ENCODE results near the gene UBE2D2. TPM values are rescaled to one million over a fixed set of nuclear protein-coding genes. Genes with fewer than 3 reads are reported as not detected.

The UBE2D2 gene
- polyA plus RNA-seq, 2 of the 4 experiments (the other 2 are of a cell fraction): 74.8 to 115 TPM

GRCh38 chr5:139664086-139664693, 103.1 kb downstream of the UBE2D2 start:
- CTCF ChIA-PET: interaction anchor here (1.0 to 4.6 kb wide), 4 partner anchors 13 to 101 kb away, joined by 4 to 14 read pairs (median 10); no protein-coding TSS in a partner anchor
- Histone ChIP-seq H3K4me2 (0 out of 3 replicates have a peak overlapping the region, but pooled peaks have one; percentile 15), H3K27ac (peak overlapping the region in 1 of 2 experiments; percentile 98; a peak in 4 of 6 replicates), H3K9me3 (no peaks in the 10 kb centered on the region), H3K4me1 (peaks cover 73% of the 10 kb centered on the region), H3K4me3 (no peak overlapping the region)
- POLR2A ChIA-PET: interaction anchor here (0.6 kb wide), 1 partner anchor 12 kb away, joined by 3 read pairs; no protein-coding TSS in a partner anchor
- FAIRE-seq (no peak), ATAC-seq (no peak), DNase-seq (ENCODE audit: low read depth in 1 of 2, low spot score in 1 of 2) (no peak)
- TF ChIP-seq CTCF (IDR thresholded peaks at IDR 0.05) (no peak), CEBPB (IDR thresholded peaks at IDR 0.05) (no peak), FOSL2 (IDR thresholded peaks at IDR 0.05) (no peak), FOSL2 (CRISPR knock-in tag; IDR thresholded peaks at IDR 0.05) (no peak), EP300 (IDR thresholded peaks at IDR 0.05) (no peak), HEYL (CRISPR knock-in tag; IDR thresholded peaks at IDR 0.05) (no peak), HOXB5 (CRISPR knock-in tag; IDR thresholded peaks at IDR 0.05) (no peak), BHLHE40 (IDR thresholded peaks at IDR 0.05; ENCODE audit: low read depth, low read length) (no peak)
- WGBS (ENCODE audit: missing lambda C conversion rate): 83% methylated on average over 5 of the region's 9 CpGs

GRCh38 chr5:139664727-139665351, 103.7 kb downstream of the UBE2D2 start:
- 0 out of 2 replicates have a peak, but pooled peaks have one; percentile 21 for TF ChIP-seq KDM1A (IDR thresholded peaks at IDR 0.05; ENCODE audit: low read depth)
- no peak for TF ChIP-seq BHLHE40 (IDR thresholded peaks at IDR 0.05; ENCODE audit: low read depth, low read length)
- no peak for TF ChIP-seq ZNF302 (CRISPR knock-in tag; IDR thresholded peaks at IDR 0.05)
- TF ChIP-seq RARB (CRISPR knock-in tag; IDR thresholded peaks at IDR 0.05): no peak
- no peak for TF ChIP-seq SREBF2 (IDR thresholded peaks at IDR 0.05)
- peak overlapping the region in 1 of 2 experiments; percentile 98; a peak in 4 of 6 replicates for H3K27ac ChIP-seq

DNA sequence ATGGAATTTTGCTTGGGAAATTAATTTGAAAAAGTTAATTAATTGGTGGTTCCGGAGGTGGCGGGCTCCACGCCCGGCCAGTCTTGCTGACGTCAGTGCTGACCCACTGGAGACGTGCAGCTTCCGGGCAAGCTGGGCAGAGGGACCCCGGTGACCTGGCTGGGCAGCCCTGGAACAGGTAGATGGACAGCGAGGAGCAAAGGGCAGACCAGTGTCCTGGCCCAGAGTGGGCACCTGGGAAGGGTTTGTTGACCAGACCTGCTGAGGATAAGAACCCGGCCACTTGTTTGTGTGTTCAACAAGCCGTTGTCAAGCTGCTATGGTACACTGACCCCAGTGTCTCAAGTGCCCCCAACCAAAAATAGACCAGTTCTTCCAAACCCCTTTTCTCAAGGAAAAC, 104.5 kb downstream of the UBE2D2 start:
- DNase-seq (ENCODE audit: low read depth in 1 of 2, low spot score in 1 of 2) (no peak), ATAC-seq (no peak), FAIRE-seq (no peak)
- CTCF ChIA-PET: interaction anchor here (0.5 to 4.6 kb wide), 8 partner anchors 11 to 226 kb away, joined by 3 to 14 read pairs (median 5); partner anchors contain the start of gene DNAJC18
- Histone ChIP-seq H3K4me2 (no peak overlapping the region), H3K27ac (0 out of 6 replicates have a peak overlapping the region, but pooled peaks of 1 of the 2 experiments have one; percentile 7), H3K9me3 (no peaks in the 10 kb centered on the region), H3K4me3 (no peak overlapping the region), H3K4me1 (peaks cover 59% of the 10 kb centered on the region)
- 87% methylated on average over 10 of the region's 11 CpGs for WGBS (ENCODE audit: missing lambda C conversion rate)
- TF ChIP-seq, protein P1, sequence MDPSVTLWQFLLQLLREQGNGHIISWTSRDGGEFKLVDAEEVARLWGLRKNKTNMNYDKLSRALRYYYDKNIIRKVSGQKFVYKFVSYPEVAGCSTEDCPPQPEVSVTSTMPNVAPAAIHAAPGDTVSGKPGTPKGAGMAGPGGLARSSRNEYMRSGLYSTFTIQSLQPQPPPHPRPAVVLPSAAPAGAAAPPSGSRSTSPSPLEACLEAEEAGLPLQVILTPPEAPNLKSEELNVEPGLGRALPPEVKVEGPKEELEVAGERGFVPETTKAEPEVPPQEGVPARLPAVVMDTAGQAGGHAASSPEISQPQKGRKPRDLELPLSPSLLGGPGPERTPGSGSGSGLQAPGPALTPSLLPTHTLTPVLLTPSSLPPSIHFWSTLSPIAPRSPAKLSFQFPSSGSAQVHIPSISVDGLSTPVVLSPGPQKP (IDR thresholded peaks at IDR 0.05; ENCODE audit: low read depth, low read length): no peak
- POLR2A ChIA-PET: no interaction called here

More at GRCh38 chr5:139664727-139665351, 103.7 kb downstream of the UBE2D2 start:
- FAIRE-seq (no peak), ATAC-seq (no peak), DNase-seq (ENCODE audit: low read depth in 1 of 2, low spot score in 1 of 2) (no peak)
- POLR2A ChIA-PET: no interaction called here
- 92% methylated on average over 9 of the region's 15 CpGs for WGBS (ENCODE audit: missing lambda C conversion rate)
- CTCF ChIA-PET: interaction anchor here (0.9 to 4.6 kb wide), 5 partner anchors 10 to 226 kb away, joined by 3 to 14 read pairs (median 8); partner anchors contain the start of gene DNAJC18
- no peak overlapping the region for H3K4me2 ChIP-seq
- H3K4me3 ChIP-seq: no peak overlapping the region
- no peaks in the 10 kb centered on the region for H3K9me3 ChIP-seq
- H3K4me1 ChIP-seq: peaks cover 67% of the 10 kb centered on the region

- H3K4me2 ChIP-seq: no peak overlapping the region
- H3K4me3 ChIP-seq: no peak overlapping the region
- H3K27ac ChIP-seq: peak overlapping the region in 1 of 2 experiments; percentile 98; a peak in 2 of 6 replicates
- CTCF ChIA-PET: interaction anchor here (1.0 to 4.6 kb wide), 7 partner anchors 24 to 99 kb away, joined by 3 to 14 read pairs (median 4); no protein-coding TSS in a partner anchor
- POLR2A ChIA-PET: no interaction called here
- no peak for FAIRE-seq
- no peaks in the 10 kb centered on the region for H3K9me3 ChIP-seq
- ATAC-seq: peak in 1 of 2 experiments; percentile 10; a peak in 1 of 6 replicates
- no peak for DNase-seq (ENCODE audit: low read depth in 1 of 2, low spot score in 1 of 2)
- WGBS (ENCODE audit: missing lambda C conversion rate): 86% methylated on average over 7 of the region's 7 CpGs
- peaks cover 53% of the 10 kb centered on the region for H3K4me1 ChIP-seq
- TF ChIP-seq, protein P2, sequence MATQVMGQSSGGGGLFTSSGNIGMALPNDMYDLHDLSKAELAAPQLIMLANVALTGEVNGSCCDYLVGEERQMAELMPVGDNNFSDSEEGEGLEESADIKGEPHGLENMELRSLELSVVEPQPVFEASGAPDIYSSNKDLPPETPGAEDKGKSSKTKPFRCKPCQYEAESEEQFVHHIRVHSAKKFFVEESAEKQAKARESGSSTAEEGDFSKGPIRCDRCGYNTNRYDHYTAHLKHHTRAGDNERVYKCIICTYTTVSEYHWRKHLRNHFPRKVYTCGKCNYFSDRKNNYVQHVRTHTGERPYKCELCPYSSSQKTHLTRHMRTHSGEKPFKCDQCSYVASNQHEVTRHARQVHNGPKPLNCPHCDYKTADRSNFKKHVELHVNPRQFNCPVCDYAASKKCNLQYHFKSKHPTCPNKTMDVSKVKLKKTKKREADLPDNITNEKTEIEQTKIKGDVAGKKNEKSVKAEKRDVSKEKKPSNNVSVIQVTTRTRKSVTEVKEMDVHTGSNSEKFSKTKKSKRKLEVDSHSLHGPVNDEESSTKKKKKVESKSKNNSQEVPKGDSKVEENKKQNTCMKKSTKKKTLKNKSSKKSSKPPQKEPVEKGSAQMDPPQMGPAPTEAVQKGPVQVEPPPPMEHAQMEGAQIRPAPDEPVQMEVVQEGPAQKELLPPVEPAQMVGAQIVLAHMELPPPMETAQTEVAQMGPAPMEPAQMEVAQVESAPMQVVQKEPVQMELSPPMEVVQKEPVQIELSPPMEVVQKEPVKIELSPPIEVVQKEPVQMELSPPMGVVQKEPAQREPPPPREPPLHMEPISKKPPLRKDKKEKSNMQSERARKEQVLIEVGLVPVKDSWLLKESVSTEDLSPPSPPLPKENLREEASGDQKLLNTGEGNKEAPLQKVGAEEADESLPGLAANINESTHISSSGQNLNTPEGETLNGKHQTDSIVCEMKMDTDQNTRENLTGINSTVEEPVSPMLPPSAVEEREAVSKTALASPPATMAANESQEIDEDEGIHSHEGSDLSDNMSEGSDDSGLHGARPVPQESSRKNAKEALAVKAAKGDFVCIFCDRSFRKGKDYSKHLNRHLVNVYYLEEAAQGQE (IDR thresholded peaks at IDR 0.05): no peak
- TF ChIP-seq MAX (IDR thresholded peaks at IDR 0.05): no peak
- no peak for TF ChIP-seq BHLHE40 (IDR thresholded peaks at IDR 0.05; ENCODE audit: low read depth, low read length)
- no peak for TF ChIP-seq TP53 (CRISPR knock-in tag; IDR thresholded peaks at IDR 0.05)
- TF ChIP-seq HOXA7 (CRISPR knock-in tag; IDR thresholded peaks at IDR 0.05): no peak
- TF ChIP-seq, protein P3, sequence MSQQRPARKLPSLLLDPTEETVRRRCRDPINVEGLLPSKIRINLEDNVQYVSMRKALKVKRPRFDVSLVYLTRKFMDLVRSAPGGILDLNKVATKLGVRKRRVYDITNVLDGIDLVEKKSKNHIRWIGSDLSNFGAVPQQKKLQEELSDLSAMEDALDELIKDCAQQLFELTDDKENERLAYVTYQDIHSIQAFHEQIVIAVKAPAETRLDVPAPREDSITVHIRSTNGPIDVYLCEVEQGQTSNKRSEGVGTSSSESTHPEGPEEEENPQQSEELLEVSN (IDR thresholded peaks at IDR 0.05; ENCODE audit: borderline replicate concordance, low read depth): no peak
- TF ChIP-seq, protein P4, sequence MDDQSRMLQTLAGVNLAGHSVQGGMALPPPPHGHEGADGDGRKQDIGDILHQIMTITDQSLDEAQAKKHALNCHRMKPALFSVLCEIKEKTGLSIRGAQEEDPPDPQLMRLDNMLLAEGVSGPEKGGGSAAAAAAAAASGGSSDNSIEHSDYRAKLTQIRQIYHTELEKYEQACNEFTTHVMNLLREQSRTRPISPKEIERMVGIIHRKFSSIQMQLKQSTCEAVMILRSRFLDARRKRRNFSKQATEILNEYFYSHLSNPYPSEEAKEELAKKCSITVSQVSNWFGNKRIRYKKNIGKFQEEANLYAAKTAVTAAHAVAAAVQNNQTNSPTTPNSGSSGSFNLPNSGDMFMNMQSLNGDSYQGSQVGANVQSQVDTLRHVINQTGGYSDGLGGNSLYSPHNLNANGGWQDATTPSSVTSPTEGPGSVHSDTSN (IDR thresholded peaks at IDR 0.05): no peak
Observed at GRCh38 chr5:139666551-139666950, 105.4 kb downstream of the UBE2D2 start.
